PC-3 (cell line): Measurements from ENCODE around the gene PREX1. TPM values are rescaled to one million over a fixed set of nuclear protein-coding genes. Genes with fewer than 3 reads are reported as not detected.

Experiments used
- ATAC-seq: fragments of 200-7000 bp; cut with Tn5 transposase; 2 replicates; pipeline ENCODE4 v1.9.1; 2020; ENCODE audit warnings: mild to moderate bottlenecking, moderate library complexity
- BruUV-seq: library from RNA; stranded (reverse); fragments of 400-500 nt; replicated peaks from 2 replicates; lab custom pipeline; 2021; lab: Mats Ljungman, UMichigan
- CTCF ChIA-PET: fragments of 300-600 bp; sonication (Branson Sonifier 250); formaldehyde crosslinking; loops from one replicate; lab custom pipeline; 2022; ENCODE audit warnings: antibody characterized with exemption; lab: Charles Lee
- POLR2A ChIA-PET: fragments of 300-600 bp; sonication (Branson Sonifier 250); formaldehyde crosslinking; loops from one replicate; lab custom pipeline; 2022; ENCODE audit warnings: antibody characterized with exemption; ENCODE audit not compliant: unreplicated experiment; lab: Charles Lee
- DNase-seq: peaks from one replicate; pipeline ENCODE4 v3.0.0-alpha.2; 2015
- H2AFZ ChIP-seq: fragments of 300-600 bp; sonication (generic); 2 replicates; pipeline ENCODE4 v1.6.0; 2016; ENCODE audit warnings: antibody characterized with exemption, low read length
- H3F3A ChIP-seq: fragments of 300-600 bp; sonication (generic); one replicate; pipeline ENCODE4 v1.6.0; 2017; ENCODE audit warnings: antibody characterized with exemption, low read length, control low read depth, mild to moderate bottlenecking; ENCODE audit not compliant: unreplicated experiment
- H3K27ac ChIP-seq: fragments of 300-600 bp; sonication (generic); 2 replicates; pipeline ENCODE4 v1.5.1; 2016; ENCODE audit warnings: mild to moderate bottlenecking, low read length
- H3K27me3 ChIP-seq: fragments of 300-600 bp; sonication (generic); 2 replicates; pipeline ENCODE4 v1.6.1; 2016; ENCODE audit warnings: low read length, mixed read lengths
- H3K36me3 ChIP-seq: fragments of 300-600 bp; sonication (generic); 2 replicates; pipeline ENCODE4 v1.6.1; 2016; ENCODE audit warnings: low read depth, mixed run types, low read length, mixed read lengths
- H3K4me1 ChIP-seq: fragments of 300-600 bp; sonication (generic); 2 replicates; pipeline ENCODE4 v1.5.1; 2016; ENCODE audit warnings: low read length; ENCODE audit not compliant: insufficient read depth
- H3K4me2 ChIP-seq: fragments of 300-600 bp; sonication (generic); 2 replicates; pipeline ENCODE4 v1.6.0; 2016; ENCODE audit warnings: low read length
- H3K4me3 ChIP-seq: fragments of 300-600 bp; sonication (generic); 2 replicates; pipeline ENCODE4 v1.5.1; 2016; ENCODE audit warnings: mild to moderate bottlenecking, low read length, mixed read lengths
- H3K79me2 ChIP-seq: fragments of 300-600 bp; sonication (generic); 2 replicates; pipeline ENCODE4 v1.6.1; 2017; ENCODE audit warnings: low read length, mixed read lengths
- H3K9ac ChIP-seq: fragments of 300-600 bp; sonication (generic); 2 replicates; pipeline ENCODE4 v1.6.0; 2016; ENCODE audit warnings: mild to moderate bottlenecking, low read length
- H3K9me2 ChIP-seq: fragments of 300-600 bp; sonication (generic); replicated peaks from 2 replicates; pipeline ENCODE4 v1.6.1; 2016; ENCODE audit warnings: mixed run types, low read length, mixed read lengths
- H3K9me3 ChIP-seq: fragments of 300-600 bp; sonication (generic); 2 replicates; pipeline ENCODE4 v1.6.1; 2016; ENCODE audit warnings: low read length, mixed read lengths
- H4K20me1 ChIP-seq: fragments of 300-600 bp; sonication (generic); 2 replicates; pipeline ENCODE4 v1.6.1; 2016; ENCODE audit warnings: low read length, mixed read lengths
- EZH2 ChIP-seq: fragments of 300-600 bp; sonication (generic); IDR thresholded peaks from one replicate; pipeline ENCODE4 v1.6.1; 2017; ENCODE audit warnings: antibody characterized with exemption, mild to moderate bottlenecking, low read length; ENCODE audit not compliant: unreplicated experiment
- EZH2phosphoT487 ChIP-seq: fragments of 300-600 bp; sonication (generic); IDR thresholded peaks from 2 replicates; pipeline ENCODE4 v1.6.1; 2018; ENCODE audit warnings: mild to moderate bottlenecking, antibody characterized with exemption, low read length, borderline replicate concordance
- intact Hi-C: fragments of 100-400 bp; cut with micrococcal nuclease; formaldehyde crosslinking; loops from 2 replicates; pipeline ENCODE4 v1.9.0; 2023
- total RNA-seq: library from RNA; depleted of rRNA; stranded (reverse); fragments of >200 nt; gene quantifications from 2 replicates; pipeline ENCODE4 v1.2.3, GENCODE V29; 2014
- TF ChIP-seq, protein P1 (sequence below): fragments of 300-600 bp; sonication (generic); conservative IDR thresholded peaks from 2 replicates; pipeline ENCODE4 v1.5.1; 2017; ENCODE audit warnings: antibody characterized with exemption, low read depth, mild to moderate bottlenecking, low read length

PREX1 gene
- total RNA-seq, 1 experiment from 2014 or later: 22.1 TPM

DNA sequence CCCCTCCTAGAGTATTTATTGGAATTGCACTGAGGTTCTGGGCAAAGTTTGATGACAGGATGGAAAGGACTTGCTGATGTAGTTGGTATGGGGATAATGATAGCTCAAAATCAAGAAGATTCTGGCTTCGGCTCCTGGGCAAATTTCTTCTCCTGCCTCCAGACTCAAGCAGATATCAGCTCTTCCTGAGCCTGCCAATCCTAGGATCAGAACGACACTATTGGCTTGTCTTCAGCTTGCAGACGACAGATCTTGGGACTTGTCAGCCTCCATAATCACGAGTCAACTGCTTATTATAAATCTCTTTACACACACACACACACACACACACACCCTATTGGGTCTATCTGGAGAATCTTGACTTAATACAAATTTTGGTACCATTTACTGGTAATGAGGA is 131.1 kb downstream of the PREX1 start:
- Histone ChIP-seq H3K79me2 (no peaks in the 10 kb centered on the region), H3F3A (no peaks in the 10 kb centered on the region), H3K9me2 (no peaks in the 10 kb centered on the region), H3K9ac (no peak overlapping the region), H3K4me2 (no peak overlapping the region), H3K27me3 (no peaks in the 10 kb centered on the region), H3K36me3 (no peaks in the 10 kb centered on the region), H2AFZ (no peak overlapping the region), H3K4me1 (peaks cover 9% of the 10 kb centered on the region), H3K27ac (no peak overlapping the region), H3K4me3 (no peak overlapping the region), H3K9me3 (no peaks in the 10 kb centered on the region), H4K20me1 (no peaks in the 10 kb centered on the region)
- BruUV-seq: no TSS peak
- DNase-seq: no peak
- ChIA-PET POLR2A (no interaction called here), CTCF (no interaction called here)
- TF ChIP-seq, protein P1, sequence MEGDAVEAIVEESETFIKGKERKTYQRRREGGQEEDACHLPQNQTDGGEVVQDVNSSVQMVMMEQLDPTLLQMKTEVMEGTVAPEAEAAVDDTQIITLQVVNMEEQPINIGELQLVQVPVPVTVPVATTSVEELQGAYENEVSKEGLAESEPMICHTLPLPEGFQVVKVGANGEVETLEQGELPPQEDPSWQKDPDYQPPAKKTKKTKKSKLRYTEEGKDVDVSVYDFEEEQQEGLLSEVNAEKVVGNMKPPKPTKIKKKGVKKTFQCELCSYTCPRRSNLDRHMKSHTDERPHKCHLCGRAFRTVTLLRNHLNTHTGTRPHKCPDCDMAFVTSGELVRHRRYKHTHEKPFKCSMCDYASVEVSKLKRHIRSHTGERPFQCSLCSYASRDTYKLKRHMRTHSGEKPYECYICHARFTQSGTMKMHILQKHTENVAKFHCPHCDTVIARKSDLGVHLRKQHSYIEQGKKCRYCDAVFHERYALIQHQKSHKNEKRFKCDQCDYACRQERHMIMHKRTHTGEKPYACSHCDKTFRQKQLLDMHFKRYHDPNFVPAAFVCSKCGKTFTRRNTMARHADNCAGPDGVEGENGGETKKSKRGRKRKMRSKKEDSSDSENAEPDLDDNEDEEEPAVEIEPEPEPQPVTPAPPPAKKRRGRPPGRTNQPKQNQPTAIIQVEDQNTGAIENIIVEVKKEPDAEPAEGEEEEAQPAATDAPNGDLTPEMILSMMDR: no peak
- TF ChIP-seq EZH2phosphoT487: no peak
- TF ChIP-seq EZH2: no peak
- intact Hi-C loops: no loop called here
- ATAC-seq: no peak

DNA sequence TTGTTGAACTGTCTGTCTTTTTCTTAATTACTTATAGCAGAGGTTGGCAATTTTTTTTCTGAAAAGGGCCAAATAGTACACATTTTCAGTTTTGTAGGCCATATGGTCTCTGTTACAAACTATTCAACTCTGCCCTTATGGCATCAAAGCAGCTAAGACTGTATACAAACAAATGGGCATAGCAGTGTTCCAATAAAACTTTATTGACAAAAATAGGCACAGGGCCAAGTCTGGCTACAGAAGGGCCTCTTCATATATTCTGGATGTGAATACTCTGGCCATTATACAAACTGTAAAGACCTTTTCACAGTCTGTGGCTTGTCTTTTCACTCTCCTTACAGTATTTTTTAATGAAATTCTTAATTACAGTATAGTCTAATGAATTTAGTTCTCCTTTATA is 132.1 kb downstream of the PREX1 start:
- Histone ChIP-seq H3K79me2 (no peaks in the 10 kb centered on the region), H3K9me2 (no peaks in the 10 kb centered on the region), H4K20me1 (no peaks in the 10 kb centered on the region), H3K27ac (no peak overlapping the region), H3K9me3 (no peaks in the 10 kb centered on the region), H3K9ac (no peak overlapping the region), H3K36me3 (no peaks in the 10 kb centered on the region), H3K27me3 (no peaks in the 10 kb centered on the region), H3K4me1 (peaks cover 9% of the 10 kb centered on the region), H2AFZ (no peak overlapping the region), H3K4me2 (no peak overlapping the region), H3K4me3 (no peak overlapping the region), H3F3A (no peaks in the 10 kb centered on the region)
- POLR2A ChIA-PET: no interaction called here
- TF ChIP-seq EZH2phosphoT487 (no peak), EZH2 (no peak)
- TF ChIP-seq, protein P1: no peak
- no peak; the same call in 1 of the 2 replicates for ATAC-seq
- BruUV-seq: no TSS peak
- no peak for DNase-seq
- intact Hi-C loops: no loop called here
- CTCF ChIA-PET: no interaction called here

DNA sequence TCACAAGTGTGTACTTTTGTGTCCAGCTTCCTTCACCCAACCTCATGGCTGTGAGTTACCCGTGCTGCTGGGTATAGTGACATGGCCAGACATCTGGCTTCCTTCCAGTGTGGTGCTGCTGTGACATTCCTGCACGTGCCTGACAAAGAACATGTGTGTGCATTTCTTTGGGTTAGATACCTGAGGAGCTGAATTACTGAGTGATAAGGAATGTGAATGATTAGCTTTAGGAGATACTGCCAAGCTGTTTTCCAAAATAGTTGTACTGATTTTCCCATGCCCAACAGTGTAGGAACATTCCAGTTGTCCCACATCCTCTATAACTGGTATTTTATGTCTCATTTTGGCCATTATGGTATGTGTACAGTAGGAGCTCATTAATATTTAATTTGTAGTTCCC is 132.5 kb downstream of the PREX1 start:
- Histone ChIP-seq H4K20me1 (no peaks in the 10 kb centered on the region), H3K79me2 (no peaks in the 10 kb centered on the region), H3K4me1 (peaks cover 9% of the 10 kb centered on the region), H3K4me2 (no peak overlapping the region), H3K9ac (no peak overlapping the region), H3K9me3 (no peaks in the 10 kb centered on the region), H3K27me3 (no peaks in the 10 kb centered on the region), H2AFZ (no peak overlapping the region), H3F3A (no peaks in the 10 kb centered on the region), H3K4me3 (no peak overlapping the region), H3K9me2 (no peaks in the 10 kb centered on the region), H3K27ac (no peak overlapping the region), H3K36me3 (no peaks in the 10 kb centered on the region)
- DNase-seq (peak; percentile 37), ATAC-seq (peak; percentile 72)
- CTCF ChIA-PET: no interaction called here
- BruUV-seq: no TSS peak
- intact Hi-C loops: no loop called here
- TF ChIP-seq, protein P1: no peak
- no peak for TF ChIP-seq EZH2
- TF ChIP-seq EZH2phosphoT487: no peak
- POLR2A ChIA-PET: interaction anchor here (0.7 kb wide), 1 partner anchor 26 kb away, joined by 3 read pairs; no protein-coding TSS in a partner anchor
